Measurements from ENCODE around the gene SPOCK2.

GRCh38 chr10:72132854-72133253 lies 44.5 kb upstream of the SPOCK2 start:
- TF ChIP-seq, protein P1, sequence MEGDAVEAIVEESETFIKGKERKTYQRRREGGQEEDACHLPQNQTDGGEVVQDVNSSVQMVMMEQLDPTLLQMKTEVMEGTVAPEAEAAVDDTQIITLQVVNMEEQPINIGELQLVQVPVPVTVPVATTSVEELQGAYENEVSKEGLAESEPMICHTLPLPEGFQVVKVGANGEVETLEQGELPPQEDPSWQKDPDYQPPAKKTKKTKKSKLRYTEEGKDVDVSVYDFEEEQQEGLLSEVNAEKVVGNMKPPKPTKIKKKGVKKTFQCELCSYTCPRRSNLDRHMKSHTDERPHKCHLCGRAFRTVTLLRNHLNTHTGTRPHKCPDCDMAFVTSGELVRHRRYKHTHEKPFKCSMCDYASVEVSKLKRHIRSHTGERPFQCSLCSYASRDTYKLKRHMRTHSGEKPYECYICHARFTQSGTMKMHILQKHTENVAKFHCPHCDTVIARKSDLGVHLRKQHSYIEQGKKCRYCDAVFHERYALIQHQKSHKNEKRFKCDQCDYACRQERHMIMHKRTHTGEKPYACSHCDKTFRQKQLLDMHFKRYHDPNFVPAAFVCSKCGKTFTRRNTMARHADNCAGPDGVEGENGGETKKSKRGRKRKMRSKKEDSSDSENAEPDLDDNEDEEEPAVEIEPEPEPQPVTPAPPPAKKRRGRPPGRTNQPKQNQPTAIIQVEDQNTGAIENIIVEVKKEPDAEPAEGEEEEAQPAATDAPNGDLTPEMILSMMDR (optimal IDR thresholded peaks at IDR 0.05 in 1 of 3, IDR thresholded peaks at IDR 0.05 in 1 of 3, conservative IDR thresholded peaks at IDR 0.05 in 1 of 3; ENCODE audit: extremely low read depth in 1 of 3, insufficient read depth in 2 of 3, low read length in 3 of 3), result no peak
- no peak for TF ChIP-seq EZH2 (IDR thresholded peaks at IDR 0.05; ENCODE audit: low read length)
